Vagina (tissue), 2 donors: ENCODE results near the gene CAMKK1.

Experiments
- POLR2A ChIP-seq, 2 donors: fragments of 450-650 bp; IDR thresholded peaks; one replicate each; pipeline ENCODE4 v1.6.1; 2017; ENCODE audit warnings: antibody characterized with exemption in 2 of 2, mild to moderate bottlenecking in 2 of 2, moderate library complexity in 2 of 2
- TF ChIP-seq, protein P1 (sequence below), 3 experiments: fragments of 450-650 bp in 2 of 3; fragments of 200-600 bp in 1 of 3; sonication (generic) in 1 of 3; IDR thresholded peaks; one replicate each; pipeline ENCODE4 v1.5.1; 2017 to 2019; ENCODE audit warnings: antibody characterized with exemption in 3 of 3, mild to moderate bottlenecking in 2 of 3, moderate library complexity in 2 of 3

DNA sequence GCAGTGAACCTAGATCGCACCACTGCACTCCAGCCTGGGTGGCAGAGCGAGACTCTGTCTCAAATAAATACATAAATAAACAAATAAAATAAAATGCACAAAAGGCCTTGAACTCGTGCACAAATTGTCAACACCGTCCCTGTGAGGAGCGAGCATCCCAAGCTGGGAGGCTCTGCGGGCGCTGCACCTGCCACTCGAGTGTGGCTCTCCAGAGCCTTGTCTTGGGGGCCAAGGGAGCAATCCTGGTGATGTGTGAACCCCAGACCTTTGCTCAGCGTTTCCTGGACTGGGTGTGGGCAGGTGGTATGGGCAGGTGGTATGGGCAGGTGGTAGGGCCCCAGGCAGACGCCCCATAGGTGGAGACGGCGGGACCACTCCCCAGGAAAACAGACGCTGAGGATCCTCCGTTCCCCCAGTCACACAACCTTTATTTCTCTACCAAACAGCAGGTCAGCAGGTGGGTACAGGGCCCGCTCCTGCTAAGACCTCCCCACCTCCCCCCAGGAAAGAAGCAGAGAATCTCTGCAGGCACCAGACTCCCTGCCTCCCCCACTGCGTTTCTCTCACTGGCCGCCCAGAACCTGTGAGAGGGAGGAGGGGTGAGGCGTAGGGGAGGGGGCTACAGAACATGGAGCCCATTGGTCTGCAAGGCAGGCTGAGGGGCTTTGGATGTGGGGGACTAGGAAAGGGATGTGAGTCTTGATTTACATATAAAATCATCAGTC, 30.8 kb upstream of the CAMKK1 start:
- TF ChIP-seq, protein P1, sequence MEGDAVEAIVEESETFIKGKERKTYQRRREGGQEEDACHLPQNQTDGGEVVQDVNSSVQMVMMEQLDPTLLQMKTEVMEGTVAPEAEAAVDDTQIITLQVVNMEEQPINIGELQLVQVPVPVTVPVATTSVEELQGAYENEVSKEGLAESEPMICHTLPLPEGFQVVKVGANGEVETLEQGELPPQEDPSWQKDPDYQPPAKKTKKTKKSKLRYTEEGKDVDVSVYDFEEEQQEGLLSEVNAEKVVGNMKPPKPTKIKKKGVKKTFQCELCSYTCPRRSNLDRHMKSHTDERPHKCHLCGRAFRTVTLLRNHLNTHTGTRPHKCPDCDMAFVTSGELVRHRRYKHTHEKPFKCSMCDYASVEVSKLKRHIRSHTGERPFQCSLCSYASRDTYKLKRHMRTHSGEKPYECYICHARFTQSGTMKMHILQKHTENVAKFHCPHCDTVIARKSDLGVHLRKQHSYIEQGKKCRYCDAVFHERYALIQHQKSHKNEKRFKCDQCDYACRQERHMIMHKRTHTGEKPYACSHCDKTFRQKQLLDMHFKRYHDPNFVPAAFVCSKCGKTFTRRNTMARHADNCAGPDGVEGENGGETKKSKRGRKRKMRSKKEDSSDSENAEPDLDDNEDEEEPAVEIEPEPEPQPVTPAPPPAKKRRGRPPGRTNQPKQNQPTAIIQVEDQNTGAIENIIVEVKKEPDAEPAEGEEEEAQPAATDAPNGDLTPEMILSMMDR (IDR thresholded peaks at IDR 0.05) = no peak
- no peak for TF ChIP-seq POLR2A (IDR thresholded peaks at IDR 0.05)
